Bronchial epithelial cell (primary cell): Measurements from ENCODE around the gene IL17REL. TPM values are rescaled to one million over a fixed set of nuclear protein-coding genes. Genes with fewer than 3 reads are reported as not detected.

Experiments used
- DNase-seq: peaks from one replicate; pipeline ENCODE4 v3.0.0-alpha.2; 2010; ENCODE audit warnings: low read depth
- FAIRE-seq: peaks from 2 replicates; lab custom pipeline; 2011; peaks lifted over from hg19 to GRCh38; lab: Jason Lieb, UNC
- H3K27me3 ChIP-seq: 2 replicates; pipeline ENCODE4 v1.5.1; 2011; ENCODE audit warnings: low read length; ENCODE audit not compliant: control insufficient read depth, insufficient read depth
- H3K36me3 ChIP-seq: 2 replicates; pipeline ENCODE4 v1.5.1; 2011; ENCODE audit warnings: low read length; ENCODE audit not compliant: control insufficient read depth, insufficient read depth
- H3K4me3 ChIP-seq: 2 replicates; pipeline ENCODE4 v1.5.1; 2011; ENCODE audit warnings: mild to moderate bottlenecking, low read depth, low read length, control low read depth
- total RNA-seq: library from RNA; depleted of rRNA; stranded (reverse); fragments of >200 nt; gene quantifications from 2 replicates; pipeline ENCODE4 v1.2.1, GENCODE V29; 2014
- TF ChIP-seq, protein P1 (sequence below): IDR thresholded peaks from 2 replicates; pipeline ENCODE4 v1.5.1; 2011; ENCODE audit warnings: mild to moderate bottlenecking, moderate library complexity, low read length, control low read depth, inconsistent platforms; ENCODE audit not compliant: insufficient read depth, severe bottlenecking

IL17REL gene
- total RNA-seq, 1 donor from 2014 or later, result not detected

DNA sequence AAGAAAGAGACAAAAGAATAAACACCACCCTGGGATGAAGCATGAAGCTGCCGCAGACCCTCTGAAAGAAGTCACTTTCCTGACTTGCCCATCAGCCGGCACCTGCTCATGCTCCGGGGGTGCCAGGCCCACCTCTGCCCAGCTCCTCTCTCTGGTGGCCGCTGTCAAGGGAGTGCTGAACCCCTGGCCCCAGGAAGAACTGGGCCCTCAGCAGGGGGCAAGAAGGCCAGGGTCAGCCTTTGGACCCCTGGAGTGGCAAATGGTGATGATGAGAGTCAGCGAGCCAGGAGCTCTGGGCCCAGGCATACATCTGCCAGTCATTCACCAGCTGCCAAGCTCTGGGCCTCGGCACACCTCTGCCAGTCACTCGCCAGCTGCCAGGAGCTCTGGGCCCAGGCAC, 28.2 kb upstream of the IL17REL start:
- DNase-seq, result no peak
- Histone ChIP-seq H3K4me3 (no peak overlapping the region), H3K27me3 (no peaks in the 10 kb centered on the region), H3K36me3 (no peaks in the 10 kb centered on the region)
- FAIRE-seq, result no peak
- TF ChIP-seq, protein P1, sequence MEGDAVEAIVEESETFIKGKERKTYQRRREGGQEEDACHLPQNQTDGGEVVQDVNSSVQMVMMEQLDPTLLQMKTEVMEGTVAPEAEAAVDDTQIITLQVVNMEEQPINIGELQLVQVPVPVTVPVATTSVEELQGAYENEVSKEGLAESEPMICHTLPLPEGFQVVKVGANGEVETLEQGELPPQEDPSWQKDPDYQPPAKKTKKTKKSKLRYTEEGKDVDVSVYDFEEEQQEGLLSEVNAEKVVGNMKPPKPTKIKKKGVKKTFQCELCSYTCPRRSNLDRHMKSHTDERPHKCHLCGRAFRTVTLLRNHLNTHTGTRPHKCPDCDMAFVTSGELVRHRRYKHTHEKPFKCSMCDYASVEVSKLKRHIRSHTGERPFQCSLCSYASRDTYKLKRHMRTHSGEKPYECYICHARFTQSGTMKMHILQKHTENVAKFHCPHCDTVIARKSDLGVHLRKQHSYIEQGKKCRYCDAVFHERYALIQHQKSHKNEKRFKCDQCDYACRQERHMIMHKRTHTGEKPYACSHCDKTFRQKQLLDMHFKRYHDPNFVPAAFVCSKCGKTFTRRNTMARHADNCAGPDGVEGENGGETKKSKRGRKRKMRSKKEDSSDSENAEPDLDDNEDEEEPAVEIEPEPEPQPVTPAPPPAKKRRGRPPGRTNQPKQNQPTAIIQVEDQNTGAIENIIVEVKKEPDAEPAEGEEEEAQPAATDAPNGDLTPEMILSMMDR, result no peak

DNA sequence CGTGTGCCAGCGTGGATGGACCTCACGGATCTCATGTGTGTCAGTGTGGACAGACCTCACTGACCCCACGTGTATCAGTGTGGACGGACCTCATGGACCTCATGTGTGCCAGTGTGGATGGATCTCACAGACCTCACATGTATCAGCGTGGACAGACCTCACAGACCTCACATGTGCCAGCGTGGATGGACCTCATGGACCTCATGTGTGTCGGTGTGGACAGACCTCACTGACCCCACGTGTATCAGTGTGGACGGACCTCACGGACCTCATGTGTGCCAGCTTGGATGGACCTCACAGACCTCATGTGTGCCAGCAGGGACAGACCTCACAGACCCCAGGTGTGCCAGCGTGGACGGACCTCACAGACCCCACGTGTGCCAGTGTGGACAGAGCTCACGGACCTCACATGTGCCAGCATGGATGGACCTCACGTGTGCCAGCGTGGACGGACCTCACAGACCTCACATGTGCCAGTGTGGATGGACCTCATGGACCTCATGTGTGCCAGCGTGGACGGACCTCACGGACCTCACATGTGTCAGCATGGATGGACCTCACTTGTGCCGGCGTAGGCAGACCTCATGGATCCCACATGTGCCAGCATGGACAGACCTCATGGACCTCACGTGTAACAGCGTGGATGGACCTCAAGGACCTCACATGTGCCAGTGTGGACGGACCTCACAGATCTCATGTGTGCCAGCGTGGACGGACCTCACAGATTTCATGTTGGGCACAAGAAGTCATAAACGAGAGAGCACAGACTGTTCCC, 27.3 kb upstream of the IL17REL start:
- DNase-seq (no peak), FAIRE-seq (peak; percentile 97)
- no peak overlapping the region for H3K4me3 ChIP-seq
- H3K27me3 ChIP-seq, result no peaks in the 10 kb centered on the region
- no peaks in the 10 kb centered on the region for H3K36me3 ChIP-seq
- TF ChIP-seq, protein P1, result no peak

DNA sequence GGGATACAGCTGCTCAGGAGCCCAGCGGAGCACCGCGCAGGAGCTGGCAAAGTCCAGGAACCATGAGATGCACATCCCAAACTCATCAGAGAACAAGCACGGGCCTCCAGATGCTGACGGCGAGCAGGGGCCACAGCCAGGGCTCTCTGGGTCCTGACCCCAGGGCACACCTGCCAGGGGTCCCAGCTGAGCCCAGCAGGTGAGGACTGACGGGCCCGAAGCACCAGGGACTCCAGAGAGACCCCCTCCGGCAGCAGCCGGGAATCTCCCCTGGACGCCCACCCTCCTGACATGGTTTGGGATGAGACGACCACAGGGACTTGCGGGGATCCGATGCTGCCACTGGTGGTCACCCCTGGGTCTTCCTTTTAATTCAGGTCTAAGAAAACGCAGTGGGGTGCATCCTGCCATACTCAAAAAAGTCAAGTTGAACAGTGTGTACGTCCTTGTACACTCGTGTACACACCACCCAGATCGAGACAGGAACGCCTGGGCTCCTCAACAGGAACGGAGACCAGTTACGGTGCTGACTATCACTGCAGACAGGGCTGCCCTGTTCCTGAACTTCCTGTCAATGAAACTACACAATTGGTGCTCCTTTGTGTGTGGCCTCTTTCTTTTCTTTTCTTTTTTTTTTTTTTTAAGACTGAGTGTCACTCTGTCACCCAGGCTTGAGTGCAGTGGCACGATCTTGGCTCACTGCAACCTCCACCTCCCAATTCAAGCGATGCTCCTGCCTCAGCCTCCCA, 23.6 kb upstream of the IL17REL start:
- Histone ChIP-seq H3K4me3 (no peak overlapping the region), H3K36me3 (no peaks in the 10 kb centered on the region), H3K27me3 (no peaks in the 10 kb centered on the region)
- FAIRE-seq (no peak), DNase-seq (no peak)
- TF ChIP-seq, protein P1, result no peak

DNA sequence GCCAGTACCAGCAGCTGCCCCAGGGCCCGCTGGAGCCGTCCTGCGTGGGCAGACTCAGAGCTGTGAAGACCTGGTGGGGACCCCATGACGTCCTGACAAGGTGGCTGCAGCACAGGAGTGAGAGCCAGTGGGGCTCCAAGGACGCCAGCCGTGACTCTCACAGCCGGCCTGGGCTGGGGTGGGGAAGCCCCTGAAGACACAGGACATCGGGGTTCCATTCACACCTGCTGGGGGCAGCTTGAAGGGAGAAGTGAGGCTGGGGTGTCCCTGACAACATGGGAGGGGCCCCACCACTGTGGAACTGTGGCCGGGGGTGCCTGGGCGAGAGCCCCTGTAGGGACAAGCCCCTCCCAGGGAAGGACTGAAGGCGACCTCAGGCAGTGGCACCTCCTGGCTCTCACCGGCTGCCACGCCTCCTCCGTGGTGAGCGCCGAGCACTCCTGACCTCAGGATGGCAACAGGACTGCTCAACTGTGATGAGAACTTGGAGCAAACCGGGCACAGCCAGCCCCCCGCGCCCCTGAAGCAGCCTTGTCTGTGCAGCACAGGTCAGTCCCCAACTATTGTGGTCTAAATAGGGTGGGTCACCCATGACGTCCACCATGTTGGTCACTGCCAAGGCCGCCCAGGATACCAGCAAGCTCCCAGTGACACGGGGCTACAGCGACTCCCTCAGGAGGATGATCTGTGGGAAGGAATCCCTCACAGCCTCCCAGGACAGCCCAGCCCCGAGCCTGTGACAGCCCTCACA, 22.7 kb upstream of the IL17REL start:
- H3K27me3 ChIP-seq, result no peaks in the 10 kb centered on the region
- no peak for FAIRE-seq
- TF ChIP-seq, protein P1, result no peak

DNA sequence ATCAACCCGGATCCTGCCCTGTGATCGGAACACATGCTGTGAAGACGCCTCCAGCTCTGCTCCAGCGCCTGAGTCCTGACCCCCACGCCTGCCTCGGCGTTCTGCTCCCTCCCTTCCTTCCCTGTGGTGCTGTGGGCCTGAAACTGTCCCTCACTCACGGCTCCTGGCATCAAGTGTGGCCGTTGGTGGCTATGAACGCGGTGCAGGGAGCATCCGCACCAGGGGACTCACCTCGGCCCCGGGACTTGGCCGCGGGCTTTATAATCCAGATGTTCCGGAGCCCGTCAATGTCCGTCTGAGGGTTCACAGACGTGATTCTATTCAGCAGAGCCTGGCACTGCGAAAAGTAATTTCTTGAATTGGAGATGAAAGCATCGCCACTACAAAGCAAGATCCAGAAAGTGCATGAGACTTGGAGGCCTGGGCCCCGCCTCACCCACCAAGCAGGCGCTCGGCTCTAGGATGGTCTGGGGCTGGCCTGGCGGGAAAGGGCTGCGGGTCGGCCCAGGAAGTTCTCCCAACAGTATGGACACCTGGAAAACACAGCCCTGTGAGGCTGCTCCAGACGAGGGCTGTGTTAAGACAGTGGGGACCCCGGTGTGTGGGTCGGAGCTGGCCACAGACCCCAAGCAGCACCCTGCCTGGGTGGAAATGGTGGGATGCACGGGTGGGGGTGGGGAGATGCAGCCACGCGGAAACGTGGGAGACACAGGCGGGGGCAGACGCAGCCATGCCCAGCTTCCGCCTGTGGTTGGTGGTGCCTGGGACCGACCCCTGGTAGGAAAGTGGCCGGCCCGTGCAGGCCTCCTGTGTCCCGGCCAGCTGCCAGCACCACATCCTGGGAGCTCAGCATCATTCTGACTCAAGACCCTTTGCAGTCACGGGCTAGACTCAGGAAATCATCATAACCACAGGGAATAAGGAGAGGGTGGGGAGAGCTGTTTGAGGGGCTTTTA, 21.8 kb upstream of the IL17REL start:
- Histone ChIP-seq H3K4me3 (no peak overlapping the region), H3K27me3 (no peaks in the 10 kb centered on the region), H3K36me3 (no peaks in the 10 kb centered on the region)
- no peak for DNase-seq
- no peak for FAIRE-seq
- TF ChIP-seq, protein P1, result no peak

More for the DNA sequence above, 22.7 kb upstream of the IL17REL start:
- H3K4me3 ChIP-seq, result no peak overlapping the region
- no peaks in the 10 kb centered on the region for H3K36me3 ChIP-seq
- DNase-seq, result no peak
